SK-N-SH (cell line): ENCODE results near the gene ATP2B1.

Experiments used
- EP300 ChIP-seq, 2 experiments: IDR thresholded peaks; 2 replicates each; pipeline versions ENCODE4 v1.4.0 to v1.6.1; 2012; ENCODE audit warnings: borderline replicate concordance in 1 of 2, low read depth in 1 of 2, low read length in 1 of 2
- EZH2phosphoT487 ChIP-seq: fragments of 200-600 bp; sonication (generic); IDR thresholded peaks from 2 replicates; pipeline ENCODE4 v1.6.1; 2017; ENCODE audit warnings: low read depth, mixed run types, mild to moderate bottlenecking, antibody characterized with exemption, moderate library complexity, borderline replicate concordance
- FOXJ3 ChIP-seq: sonication (generic); formaldehyde crosslinking; IDR thresholded peaks from 2 replicates; pipeline ENCODE4 v1.5.1; 2020; ENCODE audit warnings: mild to moderate bottlenecking, missing genetic modification reagents
- FOXM1 ChIP-seq: IDR thresholded peaks from 2 replicates; pipeline ENCODE4 v1.4.0; 2012; ENCODE audit warnings: low read depth, mild to moderate bottlenecking
- GABPA ChIP-seq: IDR thresholded peaks from 2 replicates; pipeline ENCODE4 v1.4.0; 2012; ENCODE audit warnings: low read depth, mild to moderate bottlenecking
- MAX ChIP-seq: IDR thresholded peaks from 2 replicates; pipeline ENCODE4 v1.4.0; 2012; ENCODE audit warnings: low read depth
- MEF2A ChIP-seq: IDR thresholded peaks from 2 replicates; pipeline ENCODE4 v1.4.0; 2012; ENCODE audit warnings: low read depth, borderline replicate concordance
- MXI1 ChIP-seq: IDR thresholded peaks from 2 replicates; pipeline ENCODE4 v1.6.1; 2012; ENCODE audit warnings: mild to moderate bottlenecking, low read depth, low read length, improper control_type of control experiment
- NRF1 ChIP-seq: IDR thresholded peaks from 2 replicates; pipeline ENCODE4 v1.6.1; 2012; ENCODE audit warnings: low read depth, mild to moderate bottlenecking, low read length
- POLR2AphosphoS5 ChIP-seq: IDR thresholded peaks from 2 replicates; pipeline ENCODE4 v1.6.1; 2012; ENCODE audit warnings: low read depth, low read length
- RAD21 ChIP-seq: IDR thresholded peaks from 2 replicates; pipeline ENCODE4 v1.6.1; 2012; ENCODE audit warnings: mild to moderate bottlenecking, low read length
- RXRA ChIP-seq: IDR thresholded peaks from 2 replicates; pipeline ENCODE4 v1.4.0; 2012; ENCODE audit warnings: low read depth, mild to moderate bottlenecking, borderline replicate concordance
- SIN3A ChIP-seq: IDR thresholded peaks from 2 replicates; pipeline ENCODE4 v1.6.1; 2012; ENCODE audit warnings: low read depth, mild to moderate bottlenecking, low read length, moderate library complexity, borderline replicate concordance
- TF ChIP-seq, protein P1 (sequence below): fragments of 200-600 bp; sonication (generic); IDR thresholded peaks from 2 replicates; pipeline ENCODE4 v1.6.1; 2017; ENCODE audit warnings: antibody characterized with exemption, mild to moderate bottlenecking, moderate library complexity

- TF ChIP-seq, protein P1, sequence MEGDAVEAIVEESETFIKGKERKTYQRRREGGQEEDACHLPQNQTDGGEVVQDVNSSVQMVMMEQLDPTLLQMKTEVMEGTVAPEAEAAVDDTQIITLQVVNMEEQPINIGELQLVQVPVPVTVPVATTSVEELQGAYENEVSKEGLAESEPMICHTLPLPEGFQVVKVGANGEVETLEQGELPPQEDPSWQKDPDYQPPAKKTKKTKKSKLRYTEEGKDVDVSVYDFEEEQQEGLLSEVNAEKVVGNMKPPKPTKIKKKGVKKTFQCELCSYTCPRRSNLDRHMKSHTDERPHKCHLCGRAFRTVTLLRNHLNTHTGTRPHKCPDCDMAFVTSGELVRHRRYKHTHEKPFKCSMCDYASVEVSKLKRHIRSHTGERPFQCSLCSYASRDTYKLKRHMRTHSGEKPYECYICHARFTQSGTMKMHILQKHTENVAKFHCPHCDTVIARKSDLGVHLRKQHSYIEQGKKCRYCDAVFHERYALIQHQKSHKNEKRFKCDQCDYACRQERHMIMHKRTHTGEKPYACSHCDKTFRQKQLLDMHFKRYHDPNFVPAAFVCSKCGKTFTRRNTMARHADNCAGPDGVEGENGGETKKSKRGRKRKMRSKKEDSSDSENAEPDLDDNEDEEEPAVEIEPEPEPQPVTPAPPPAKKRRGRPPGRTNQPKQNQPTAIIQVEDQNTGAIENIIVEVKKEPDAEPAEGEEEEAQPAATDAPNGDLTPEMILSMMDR = no peak
- no peak for TF ChIP-seq MAX
- no peak for TF ChIP-seq POLR2AphosphoS5
- TF ChIP-seq RAD21 = no peak
- TF ChIP-seq MXI1 = no peak
- no peak for TF ChIP-seq EP300 (IDR thresholded peaks at IDR 0.05; ENCODE audit: borderline replicate concordance in 1 of 2, low read depth in 1 of 2, low read length in 1 of 2)
- no peak for TF ChIP-seq GABPA
- TF ChIP-seq MEF2A = no peak
- no peak for TF ChIP-seq FOXM1
- TF ChIP-seq SIN3A = no peak
- no peak for TF ChIP-seq NRF1
- no peak for TF ChIP-seq EZH2phosphoT487
- TF ChIP-seq RXRA = no peak
- TF ChIP-seq FOXJ3 (CRISPR knock-in tag) = no peak
These were observed 32.3 kb upstream of the ATP2B1 start for GRCh38 chr12:89740943-89741342.
